Adrenal gland (tissue), 12 donors: Measurements from ENCODE around the gene FKBP10. TPM values are rescaled to one million over a fixed set of nuclear protein-coding genes. Genes with fewer than 3 reads are reported as not detected.

ENCODE experiments used
- DNase-seq, 7 donors: peaks; one replicate each; pipeline ENCODE4 v3.0.0-alpha.2; 2019 to 2020
- H3K27ac ChIP-seq, 5 donors: fragments of 200-600 bp; sonication (generic) in 4 of 5; 1 replicate in 3 of 5; 2 replicates in 2 of 5; pipeline versions ENCODE4 v1.5.1 to v1.8.0; 2016 to 2020; ENCODE audit warnings: mild to moderate bottlenecking in 1 of 5
- H3K27me3 ChIP-seq: fragments of 200-600 bp; 2 replicates; pipeline ENCODE4 v1.8.0; 2021
- H3K36me3 ChIP-seq, 2 donors: fragments of 200-600 bp; replicated peaks in 1 of 2; 1 replicate in 1 of 2; 2 replicates in 1 of 2; pipeline versions ENCODE4 v1.5.1 to v1.8.0; 2018 to 2022
- H3K4me1 ChIP-seq, 2 donors: fragments of 200-600 bp; replicated peaks in 1 of 2; 1 replicate in 1 of 2; 2 replicates in 1 of 2; pipeline versions ENCODE4 v1.5.1 to v1.8.0; 2018 to 2021
- H3K4me3 ChIP-seq, 4 donors: fragments of 200-600 bp; sonication (generic) in 3 of 4; one replicate each; pipeline ENCODE4 v1.5.1; 2016 to 2018
- H3K9me3 ChIP-seq, 3 donors: fragments of 200-600 bp; sonication (generic) in 1 of 3; replicated peaks in 1 of 3; 1 replicate in 2 of 3; 2 replicates in 1 of 3; pipeline versions ENCODE4 v1.5.1 to v1.8.0; 2016 to 2021
- CTCF ChIP-seq, 6 experiments: fragments of 450-650 bp in 4 of 6; fragments of 200-600 bp in 2 of 6; sonication (generic) in 1 of 6; IDR thresholded peaks; 1 replicate in 5 of 6; 2 replicates in 1 of 6; pipeline versions ENCODE4 v1.5.1 to v1.8.0; 2016 to 2021; ENCODE audit warnings: antibody characterized with exemption in 6 of 6, mild to moderate bottlenecking in 2 of 6, moderate library complexity in 1 of 6
- POLR2A ChIP-seq, 2 donors: fragments of 450-650 bp; IDR thresholded peaks; one replicate each; pipeline ENCODE4 v1.6.1; 2017; ENCODE audit warnings: antibody characterized with exemption in 2 of 2, mild to moderate bottlenecking in 2 of 2, moderate library complexity in 1 of 2
- WGBS, 4 donors: extraction: QIAGEN DNeasy Blood & Tissue Kit in 2 of 4; methylation state at CpG; one replicate each; pipeline versions ENCODE4 v1.1.5 to v1.1.7; 2013 to 2017; 5-methylcytosine and 5-hydroxymethylcytosine counted together
- intact Hi-C, 2 donors: fragments of 100-400 bp; cut with DNase I; formaldehyde crosslinking; loops; one replicate each; pipeline versions ENCODE4 v1.14.1 to v1.15.0; 2022 to 2023
- polyA plus RNA-seq, 3 donors: library from polyadenylated mRNA; stranded (reverse); fragments of 200-250 nt in 2 of 3; fragments of 350-450 nt in 1 of 3; fragmentation: Illumina TruSeq in 1 of 3; extraction: RNeasy Lipid Tissue Mini Kit (QIAGEN cat#74804) in 1 of 3; gene quantifications; one replicate each; pipeline ENCODE4 v1.2.3, GENCODE V29; 2013 to 2014
- total RNA-seq, 9 donors: library from RNA; depleted of rRNA in 4 of 9; stranded (reverse); fragments of >200 nt in 4 of 9; fragments of 120-200 nt in 1 of 9; fragmentation: NEBNext Ultra II Directional in 1 of 9; extraction: Animal tissue kit (Norgen Biotek cat#: 25700) in 1 of 9; gene quantifications; one replicate each; pipeline versions ENCODE4 v1.1.0 to v1.2.4, GENCODE V29; 2013 to 2023
- donor health status: healthy with polysubstance abuse.
- donor health status: Bipolar disorder and iron deficiency.
- donor health status: DM: yes; HTN: yes; CAD: no.
- donor health status: DM: no; HTN: no; CAD: no.
- donor health status: DM: no; HTN: no; CAD: no.
- donor health status: DM: yes; HTN: yes; CAD: no.

FKBP10 gene
- total and polyA plus RNA-seq, 12 donors, result 28.4 to 244 (median 88.4) TPM

DNA sequence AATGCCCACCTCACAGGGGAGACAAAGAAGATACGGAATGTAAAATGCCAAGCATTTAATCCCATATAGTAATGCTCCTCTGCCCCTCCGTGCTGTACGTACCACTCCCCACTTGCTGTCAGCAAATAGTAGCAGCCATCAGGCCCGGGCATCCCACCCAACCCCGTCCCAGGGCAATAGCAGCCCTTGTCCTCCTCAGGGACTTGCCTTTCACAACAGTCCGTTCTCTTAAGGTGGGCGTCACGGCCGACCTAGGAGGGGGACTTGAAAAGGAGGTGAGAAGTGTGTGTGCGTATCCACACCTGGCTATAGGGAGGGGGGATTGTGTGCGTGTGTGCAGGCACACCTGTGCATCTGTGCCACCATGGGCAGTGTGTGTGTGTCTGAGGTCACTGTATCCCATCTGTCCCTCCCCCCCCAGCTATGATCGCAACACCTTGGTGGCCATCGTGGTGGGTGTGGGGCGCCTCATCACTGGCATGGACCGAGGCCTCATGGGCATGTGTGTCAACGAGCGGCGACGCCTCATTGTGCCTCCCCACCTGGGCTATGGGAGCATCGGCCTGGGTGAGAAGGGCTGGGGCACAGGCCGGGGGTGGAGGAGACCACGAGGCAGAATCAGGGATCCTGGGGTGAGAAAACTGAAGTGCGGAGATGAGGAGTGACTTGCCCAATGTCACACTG, 4.0 kb downstream of the FKBP10 start:
- WGBS, 4 donors, result 91 to 94% (median 93%) methylated on average over 11 to 23 of the region's 23 CpGs
- H3K27ac ChIP-seq, result no peak overlapping the region
- H3K4me3 ChIP-seq, result no peak overlapping the region

DNA sequence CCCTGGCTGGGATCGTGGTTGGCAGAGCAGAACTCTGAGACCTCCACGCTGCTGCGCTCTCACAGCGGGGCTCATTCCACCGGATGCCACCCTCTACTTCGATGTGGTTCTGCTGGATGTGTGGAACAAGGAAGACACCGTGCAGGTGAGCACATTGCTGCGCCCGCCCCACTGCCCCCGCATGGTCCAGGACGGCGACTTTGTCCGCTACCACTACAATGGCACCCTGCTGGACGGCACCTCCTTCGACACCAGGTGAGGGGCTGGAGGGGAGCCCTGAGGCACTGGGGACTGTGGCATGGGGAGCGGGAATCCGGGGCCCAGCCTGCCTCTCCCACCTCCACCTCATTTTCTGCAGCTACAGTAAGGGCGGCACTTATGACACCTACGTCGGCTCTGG, 5.2 kb downstream of the FKBP10 start:
- Histone ChIP-seq H3K4me3 (no peak overlapping the region), H3K9me3 (no peaks in the 10 kb centered on the region), H3K4me1 (peaks cover under 1 to 6% of the 10 kb centered on the region in 2 donors), H3K36me3 (no peaks in the 10 kb centered on the region), H3K27me3 (no peaks in the 10 kb centered on the region), H3K27ac (no peak overlapping the region)
- WGBS, 4 donors, result 94 to 98% (median 96%) methylated on average over 9 to 20 of the region's 20 CpGs
- no peak for DNase-seq
- TF ChIP-seq CTCF (IDR thresholded peaks at IDR 0.05) (no peak), POLR2A (IDR thresholded peaks at IDR 0.05) (no peak)
- intact Hi-C loops, result no loop called here

More for the DNA sequence above, 4.0 kb downstream of the FKBP10 start:
- Histone ChIP-seq H3K4me1 (peaks cover 9 to 11% of the 10 kb centered on the region in 2 donors), H3K9me3 (no peaks in the 10 kb centered on the region), H3K36me3 (no peaks in the 10 kb centered on the region), H3K27me3 (no peaks in the 10 kb centered on the region)
- no peak for DNase-seq
- intact Hi-C loops, result no loop called here
- TF ChIP-seq POLR2A (IDR thresholded peaks at IDR 0.05), result no peak
- no peak for TF ChIP-seq CTCF (IDR thresholded peaks at IDR 0.05)

DNA sequence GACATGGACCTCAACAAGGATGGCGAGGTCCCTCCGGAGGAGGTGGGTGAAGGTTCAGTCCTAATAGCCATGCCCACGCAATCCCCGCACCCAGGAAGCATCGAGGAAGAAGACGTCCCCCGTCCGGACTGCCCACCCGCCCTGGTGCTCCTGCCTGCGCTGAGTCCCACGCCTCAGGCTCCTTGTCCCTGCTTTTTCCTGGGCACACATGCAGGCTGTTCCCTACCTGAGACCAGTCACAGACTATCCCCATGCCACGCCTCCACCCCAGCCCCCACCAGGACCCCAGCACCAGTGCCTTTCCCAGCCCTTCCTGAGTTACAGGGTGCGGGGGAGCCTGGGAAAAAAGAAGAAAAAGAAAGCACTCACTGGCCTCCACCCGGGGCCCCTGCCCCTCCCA, 9.0 kb downstream of the FKBP10 start:
- intact Hi-C loops, result no loop called here
- Histone ChIP-seq H3K4me3 (no peak overlapping the region), H3K9me3 (no peaks in the 10 kb centered on the region), H3K4me1 (no peaks in the 10 kb centered on the region), H3K27ac (no peak overlapping the region), H3K36me3 (peaks cover 0 to 16% of the 10 kb centered on the region in 2 donors), H3K27me3 (no peaks in the 10 kb centered on the region)
- WGBS, 4 donors, result 85 to 90% (median 87%) methylated on average over 8 to 14 of the region's 14 CpGs
- TF ChIP-seq POLR2A (IDR thresholded peaks at IDR 0.05), result no peak
- DNase-seq, result no peak

DNA sequence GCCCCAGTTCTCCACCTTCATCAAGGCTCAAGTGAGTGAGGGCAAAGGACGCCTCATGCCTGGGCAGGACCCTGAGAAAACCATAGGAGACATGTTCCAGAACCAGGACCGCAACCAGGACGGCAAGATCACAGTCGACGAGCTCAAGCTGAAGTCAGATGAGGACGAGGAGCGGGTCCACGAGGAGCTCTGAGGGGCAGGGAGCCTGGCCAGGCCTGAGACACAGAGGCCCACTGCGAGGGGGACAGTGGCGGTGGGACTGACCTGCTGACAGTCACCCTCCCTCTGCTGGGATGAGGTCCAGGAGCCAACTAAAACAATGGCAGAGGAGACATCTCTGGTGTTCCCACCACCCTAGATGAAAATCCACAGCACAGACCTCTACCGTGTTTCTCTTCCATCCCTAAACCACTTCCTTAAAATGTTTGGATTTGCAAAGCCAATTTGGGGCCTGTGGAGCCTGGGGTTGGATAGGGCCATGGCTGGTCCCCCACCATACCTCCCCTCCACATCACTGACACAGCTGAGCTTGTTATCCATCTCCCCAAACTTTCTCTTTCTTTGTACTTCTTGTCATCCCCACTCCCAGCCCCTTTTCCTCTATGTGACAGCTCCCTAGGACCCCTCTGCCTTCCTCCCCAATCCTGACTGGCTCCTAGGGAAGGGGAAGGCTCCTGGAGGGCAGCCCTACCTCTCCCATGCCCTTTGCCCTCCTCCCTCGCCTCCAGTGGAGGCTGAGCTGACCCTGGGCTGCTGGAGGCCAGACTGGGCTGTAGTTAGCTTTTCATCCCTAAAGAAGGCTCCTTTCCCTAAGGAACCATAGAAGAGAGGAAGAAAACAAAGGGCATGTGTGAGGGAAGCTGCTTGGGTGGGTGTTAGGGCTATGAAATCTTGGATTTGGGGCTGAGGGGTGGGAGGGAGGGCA, 9.7 kb downstream of the FKBP10 start:
- TF ChIP-seq CTCF (IDR thresholded peaks at IDR 0.05) (no peak), POLR2A (IDR thresholded peaks at IDR 0.05) (no peak)
- WGBS, 4 donors, result 67 to 82% (median 79%) methylated on average over 10 to 12 of the region's 12 CpGs
- intact Hi-C loops, result no loop called here
- H3K27ac ChIP-seq, result no peak overlapping the region
- H3K36me3 ChIP-seq, result peaks cover 0 to 23% of the 10 kb centered on the region in 2 donors
- no peaks in the 10 kb centered on the region for H3K4me1 ChIP-seq
- no peaks in the 10 kb centered on the region for H3K27me3 ChIP-seq
- H3K4me3 ChIP-seq, result no peak overlapping the region
- no peak for DNase-seq
- H3K9me3 ChIP-seq, result no peaks in the 10 kb centered on the region
